Measurements from ENCODE around the gene FUCA1. TPM values are rescaled to one million over a fixed set of nuclear protein-coding genes. Genes with fewer than 3 reads are reported as not detected.
"Not testable (repeated sequence)": the region's sequence is repeated elsewhere in the genome, so short reads cannot be mapped to it uniquely, and the experiment has no call there.

The FUCA1 gene
- total and polyA plus RNA-seq, 2 of the 8 experiments (the other 6 are each of a cell fraction or from before 2014, with no cell fraction given), result 5.9 to 6.4 TPM

DNA sequence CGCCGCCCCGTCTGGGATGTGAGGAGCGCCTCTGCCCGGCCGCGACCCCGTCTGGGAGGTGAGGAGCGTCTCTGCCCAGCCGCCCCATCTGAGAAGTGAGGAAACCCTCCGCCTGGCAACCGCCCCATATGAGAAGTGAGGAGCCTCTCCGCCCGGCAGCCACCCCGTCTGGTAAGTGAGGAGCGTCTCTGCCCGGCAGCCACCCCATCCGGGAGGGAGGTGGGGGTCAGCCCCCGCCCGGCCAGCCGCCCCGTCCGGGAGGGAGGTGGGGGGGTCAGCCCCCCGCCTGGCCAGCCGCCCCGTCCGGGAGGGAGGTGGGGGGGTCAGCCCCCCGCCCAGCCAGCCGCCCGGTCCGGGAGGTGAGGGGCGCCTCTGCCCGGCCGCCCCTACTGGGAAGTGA lies 15.0 kb downstream of the FUCA1 start:
- H3K23ac ChIP-seq (ENCODE audit: insufficient read length); H3K79me2 ChIP-seq (ENCODE audit: control insufficient read depth in 1 of 2, insufficient read depth in 2 of 2, low read length in 2 of 2); DNase-seq (ENCODE audit: low read depth in 1 of 2, low spot score in 2 of 2); H4K20me1 ChIP-seq (replicated peaks in 1 of 2; ENCODE audit: control insufficient read depth in 1 of 2, insufficient read depth in 2 of 2, low read length in 2 of 2); H3K9ac ChIP-seq (replicated peaks in 1 of 4; ENCODE audit: extremely low read depth in 1 of 4, low read depth in 3 of 4, low read length in 3 of 4); H3K18ac ChIP-seq (ENCODE audit: extremely low read depth, low read length); H3K27ac ChIP-seq (ENCODE audit: low read depth, low read length); H3K4me2 ChIP-seq (ENCODE audit: insufficient read depth in 1 of 2, low read depth in 2 of 2, low read length in 2 of 2); H4K8ac ChIP-seq (ENCODE audit: extremely low read depth, insufficient read depth, low read length); H3K36me3 ChIP-seq (ENCODE audit: control insufficient read depth in 2 of 4, insufficient read depth in 4 of 4, low read length in 3 of 4); H2BK15ac ChIP-seq (ENCODE audit: low read length); H3K56ac ChIP-seq (replicated peaks; ENCODE audit: insufficient read length, low read depth, low read length); H2AFZ ChIP-seq (ENCODE audit: low read length); H3K23me2 ChIP-seq (ENCODE audit: low read depth, low read length); H3K27me3 ChIP-seq (replicated peaks in 1 of 4; ENCODE audit: control insufficient read depth in 3 of 4, extremely low read depth in 1 of 4, insufficient read depth in 3 of 4, low read length in 3 of 4); H2AK5ac ChIP-seq (ENCODE audit: low read depth, low read length); FAIRE-seq; H4K91ac ChIP-seq (replicated peaks; ENCODE audit: insufficient read length, low read length); H3K4ac ChIP-seq (replicated peaks; ENCODE audit: insufficient read length, low read depth, low read length); H2BK5ac ChIP-seq (ENCODE audit: low read depth, low read length); H3K4me1 ChIP-seq (replicated peaks in 1 of 4; ENCODE audit: control insufficient read depth in 3 of 4, insufficient read depth in 4 of 4, low read length in 3 of 4); POLR2A ChIA-PET (ENCODE audit: partially characterized antibody); H2BK20ac ChIP-seq (ENCODE audit: low read length); H3K9me3 ChIP-seq (ENCODE audit: insufficient read depth in 2 of 2, low read depth in 1 of 2, low read length in 1 of 2); H3K14ac ChIP-seq (ENCODE audit: insufficient read length); H4K5ac ChIP-seq (ENCODE audit: insufficient read length, low read depth, low read length); H3K79me1 ChIP-seq (ENCODE audit: low read depth, low read length); H2BK12ac ChIP-seq (ENCODE audit: low read depth, low read length); H3K4me3 ChIP-seq (ENCODE audit: extremely low read depth in 1 of 4, insufficient read depth in 2 of 4, low read depth in 3 of 4, low read length in 4 of 4); H2BK120ac ChIP-seq (replicated peaks; ENCODE audit: low read depth, low read length): not testable (repeated sequence)
- no CpG with 5 or more reads among the region's 34 CpGs for WGBS, 2 experiments (ENCODE audit: extremely low coverage in 1 of 2, insufficient coverage in 1 of 2, insufficient read length in 1 of 2, insufficient replicate concordance in 2 of 2, low coverage in 1 of 2, low lambda C conversion rate in 2 of 2, missing lambda C conversion rate in 1 of 2)
- CTCF ChIA-PET (ENCODE audit: partially characterized antibody), result interaction anchor here (2.2 kb wide), 1 partner anchor 42 kb away, joined by 16 read pairs; no protein-coding TSS in a partner anchor

DNA sequence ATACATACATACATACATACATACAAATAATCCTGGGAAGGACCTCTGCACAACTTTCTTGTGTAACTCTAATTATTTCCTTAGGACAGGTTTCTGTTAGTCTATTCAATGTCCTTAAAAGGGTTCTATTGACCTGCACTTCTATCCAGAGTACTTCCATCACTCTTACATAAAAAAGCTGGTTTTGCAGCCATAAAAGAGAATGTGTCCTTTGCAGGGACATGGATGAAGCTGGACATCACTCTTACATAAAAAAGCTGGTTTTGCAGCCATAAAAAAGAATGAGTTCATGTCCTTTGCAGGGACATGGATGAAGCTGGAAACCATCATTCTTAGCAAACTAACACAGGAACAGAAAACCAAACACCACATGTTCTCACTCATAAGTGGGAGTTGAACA lies 16.7 kb downstream of the FUCA1 start:
- not testable (repeated sequence) for H2BK5ac ChIP-seq (ENCODE audit: low read depth, low read length); H3K4me1 ChIP-seq (replicated peaks in 1 of 4; ENCODE audit: control insufficient read depth in 3 of 4, insufficient read depth in 4 of 4, low read length in 3 of 4); H2BK15ac ChIP-seq (ENCODE audit: low read length); H3K9me3 ChIP-seq (ENCODE audit: insufficient read depth in 2 of 2, low read depth in 1 of 2, low read length in 1 of 2); H3K79me2 ChIP-seq (ENCODE audit: control insufficient read depth in 1 of 2, insufficient read depth in 2 of 2, low read length in 2 of 2); DNase-seq (ENCODE audit: low read depth in 1 of 2, low spot score in 2 of 2); H2BK120ac ChIP-seq (replicated peaks; ENCODE audit: low read depth, low read length); H2BK20ac ChIP-seq (ENCODE audit: low read length); H2BK12ac ChIP-seq (ENCODE audit: low read depth, low read length); H3K23me2 ChIP-seq (ENCODE audit: low read depth, low read length); H3K9ac ChIP-seq (replicated peaks in 1 of 4; ENCODE audit: extremely low read depth in 1 of 4, low read depth in 3 of 4, low read length in 3 of 4); H3K27me3 ChIP-seq (replicated peaks in 1 of 4; ENCODE audit: control insufficient read depth in 3 of 4, extremely low read depth in 1 of 4, insufficient read depth in 3 of 4, low read length in 3 of 4); H4K91ac ChIP-seq (replicated peaks; ENCODE audit: insufficient read length, low read length); H3K14ac ChIP-seq (ENCODE audit: insufficient read length); H2AK5ac ChIP-seq (ENCODE audit: low read depth, low read length); H3K79me1 ChIP-seq (ENCODE audit: low read depth, low read length); H3K18ac ChIP-seq (ENCODE audit: extremely low read depth, low read length); H3K4me3 ChIP-seq (ENCODE audit: extremely low read depth in 1 of 4, insufficient read depth in 2 of 4, low read depth in 3 of 4, low read length in 4 of 4); H4K5ac ChIP-seq (ENCODE audit: insufficient read length, low read depth, low read length); H3K4me2 ChIP-seq (ENCODE audit: insufficient read depth in 1 of 2, low read depth in 2 of 2, low read length in 2 of 2); H2AFZ ChIP-seq (ENCODE audit: low read length); H3K56ac ChIP-seq (replicated peaks; ENCODE audit: insufficient read length, low read depth, low read length); H3K36me3 ChIP-seq (ENCODE audit: control insufficient read depth in 2 of 4, insufficient read depth in 4 of 4, low read length in 3 of 4); H3K27ac ChIP-seq (ENCODE audit: low read depth, low read length); H4K8ac ChIP-seq (ENCODE audit: extremely low read depth, insufficient read depth, low read length); FAIRE-seq; H4K20me1 ChIP-seq (replicated peaks in 1 of 2; ENCODE audit: control insufficient read depth in 1 of 2, insufficient read depth in 2 of 2, low read length in 2 of 2); H3K23ac ChIP-seq (ENCODE audit: insufficient read length); H3K4ac ChIP-seq (replicated peaks; ENCODE audit: insufficient read length, low read depth, low read length)
- CTCF ChIA-PET (ENCODE audit: partially characterized antibody), result interaction anchor here (1.5 kb wide), 1 partner anchor 42 kb away, joined by 6 read pairs; no protein-coding TSS in a partner anchor
- POLR2A ChIA-PET (ENCODE audit: partially characterized antibody), result interaction anchor here (0.6 to 1.2 kb wide), 2 partner anchors 26 to 152 kb away, joined by 3 read pairs; partner anchors contain the start of gene HMGCL

Measured in H1 (cell line).